GM12878 (cell line): Measurements from ENCODE around the gene TMPRSS11B. TPM values are rescaled to one million over a fixed set of nuclear protein-coding genes. Genes with fewer than 3 reads are reported as not detected.

Experiments
- ATAC-seq: fragments of 200-7000 bp; cut with Tn5 transposase; 3 replicates; pipeline ENCODE4 v1.9.1; 2020; ENCODE audit warnings: mild to moderate bottlenecking, moderate library complexity
- BruUV-seq: library from RNA; stranded (reverse); fragments of 400-500 nt; replicated peaks from 2 replicates; lab custom pipeline; 2021; lab: Mats Ljungman, UMichigan
- CTCF ChIA-PET: fragments of 300-600 bp; sonication (Branson Sonifier 250); formaldehyde crosslinking; extraction: SDS; loops from one replicate; lab custom pipeline; 2021; ENCODE audit warnings: inconsistent platforms; lab: Yijun Ruan, JAX
- POLR2A ChIA-PET: fragments of 350-600 bp; formaldehyde crosslinking; extraction: SDS; loops from one replicate; lab custom pipeline; 2021; ENCODE audit warnings: inconsistent platforms; lab: Charles Lee
- RAD21 ChIA-PET: fragments of 300-600 bp; sonication (Branson Sonifier 250); formaldehyde crosslinking; loops from one replicate; lab custom pipeline; 2023; ENCODE audit warnings: antibody characterized with exemption; ENCODE audit not compliant: unreplicated experiment; lab: Charles Lee
- SMC1A ChIA-PET: fragments of 300-600 bp; sonication (Branson Sonifier 250); formaldehyde crosslinking; loops from one replicate; lab custom pipeline; 2023; ENCODE audit not compliant: unreplicated experiment, uncharacterized antibody; lab: Charles Lee
- DNase-seq: peaks from one replicate; pipeline ENCODE4 v3.0.0-alpha.2; 2011; ENCODE audit warnings: low read depth, low spot score
- FAIRE-seq: peaks from 3 replicates; lab custom pipeline; 2011; peaks lifted over from hg19 to GRCh38; lab: Jason Lieb, UNC
- H2AFZ ChIP-seq: 2 replicates; pipeline ENCODE4 v1.6.0; 2011; ENCODE audit warnings: low read depth, low read length, control low read depth; ENCODE audit not compliant: control insufficient read depth
- H3K27ac ChIP-seq: 2 replicates; pipeline ENCODE4 v1.5.1; 2011; ENCODE audit warnings: control low read depth; ENCODE audit not compliant: control insufficient read depth, insufficient read depth
- H3K27me3 ChIP-seq, 2 experiments: replicated peaks in 1 of 2; 2 replicates each; pipeline versions ENCODE4 v1.6.0 to v1.6.1; 2011; ENCODE audit warnings: low read length in 1 of 2; ENCODE audit not compliant: control insufficient read depth in 2 of 2, insufficient read depth in 2 of 2
- H3K36me3 ChIP-seq, 2 experiments: 2 replicates each; pipeline ENCODE4 v1.5.1; 2011; ENCODE audit warnings: low read length in 1 of 2; ENCODE audit not compliant: control insufficient read depth in 2 of 2, insufficient read depth in 2 of 2
- H3K4me1 ChIP-seq: 2 replicates; pipeline ENCODE4 v1.6.1; 2011; ENCODE audit warnings: mild to moderate bottlenecking, low read length, moderate library complexity, mixed read lengths; ENCODE audit not compliant: control insufficient read depth, insufficient read depth
- H3K4me2 ChIP-seq: 2 replicates; pipeline ENCODE4 v1.6.0; 2011; ENCODE audit warnings: control low read depth; ENCODE audit not compliant: control insufficient read depth, insufficient read depth
- H3K4me3 ChIP-seq: fragments of 200-600 bp; sonication (generic); 2 replicates; pipeline ENCODE4 v1.5.1; 2016
- H3K79me2 ChIP-seq: 2 replicates; pipeline ENCODE4 v1.6.0; 2011; ENCODE audit warnings: low read length; ENCODE audit not compliant: control insufficient read depth, insufficient read depth
- H3K9ac ChIP-seq: 2 replicates; pipeline ENCODE4 v1.8.0; 2011; ENCODE audit warnings: low read length, control low read depth, mixed read lengths; ENCODE audit not compliant: control insufficient read depth, insufficient read depth
- H3K9me3 ChIP-seq: replicated peaks from 3 replicates; pipeline ENCODE4 v1.5.1; 2011; ENCODE audit warnings: mild to moderate bottlenecking, low read length; ENCODE audit not compliant: control insufficient read depth, insufficient read depth
- H4K20me1 ChIP-seq: 2 replicates; pipeline ENCODE4 v1.6.0; 2011; ENCODE audit not compliant: control insufficient read depth, insufficient read depth
- CEBPB ChIP-seq, 2 experiments: fragments of 150-350 bp in 1 of 2; IDR thresholded peaks; 2 replicates each; pipeline ENCODE4 v1.6.1; 2012 to 2014; ENCODE audit warnings: low read depth in 2 of 2, low read length in 2 of 2, borderline replicate concordance in 1 of 2, inconsistent platforms in 1 of 2
- CUX1 ChIP-seq: IDR thresholded peaks from 2 replicates; pipeline ENCODE4 v1.6.1; 2012; ENCODE audit warnings: improper control_type of control experiment, low read depth, low read length; ENCODE audit not compliant: insufficient replicate concordance
- EZH2 ChIP-seq: IDR thresholded peaks from 2 replicates; pipeline ENCODE4 v1.6.1; 2012; ENCODE audit warnings: low read depth, mild to moderate bottlenecking, control low read depth, inconsistent platforms, low read length, borderline replicate concordance; ENCODE audit not compliant: control insufficient read depth
- KDM1A ChIP-seq: fragments of 200-600 bp; sonication (generic); IDR thresholded peaks from 2 replicates; pipeline ENCODE4 v1.6.1; 2016; ENCODE audit warnings: borderline replicate concordance
- LARP7 ChIP-seq: fragments of 450-650 bp; IDR thresholded peaks from 2 replicates; pipeline ENCODE4 v1.6.1; 2017; ENCODE audit warnings: mild to moderate bottlenecking
- MYC ChIP-seq: IDR thresholded peaks from 2 replicates; pipeline ENCODE4 v1.6.1; 2011; ENCODE audit warnings: mild to moderate bottlenecking, low read length, moderate library complexity, inconsistent platforms; ENCODE audit not compliant: insufficient read depth, insufficient replicate concordance, insufficient read length, severe bottlenecking
- NFIC ChIP-seq: IDR thresholded peaks from 2 replicates; pipeline ENCODE4 v1.6.1; 2012; ENCODE audit warnings: low read depth, mild to moderate bottlenecking, inconsistent platforms, low read length, moderate library complexity
- POU2F2 ChIP-seq: IDR thresholded peaks from 3 replicates; pipeline ENCODE4 v1.6.1; 2011; ENCODE audit warnings: low read depth, mild to moderate bottlenecking, low read length, borderline replicate concordance
- SIN3A ChIP-seq: IDR thresholded peaks from 2 replicates; pipeline ENCODE4 v1.6.1; 2012; ENCODE audit warnings: low read depth, low read length, improper control_type of control experiment
- STAT3 ChIP-seq: IDR thresholded peaks from 2 replicates; pipeline ENCODE4 v1.6.1; 2011; ENCODE audit warnings: low read depth, low read length, improper control_type of control experiment
- in situ Hi-C: fragments of 300-500 bp; cut with MboI; formaldehyde crosslinking; loops from 9 replicates; pipeline ENCODE4 v1.14.3; 2018; ENCODE audit warnings: mixed read lengths
- intact Hi-C: fragments of 100-400 bp; cut with micrococcal nuclease; formaldehyde crosslinking; loops from one replicate; pipeline ENCODE4 v1.14.2; 2022; ENCODE audit not compliant: unreplicated experiment
- polyA plus RNA-seq, 11 experiments: library from polyadenylated mRNA; depleted of rRNA in 4 of 11; unstranded in 6 of 11; stranded (reverse) in 5 of 11; fragments of >200 nt; fragmentation: Nextera tagmentation in 4 of 11; fragmentation: Illumina TruSeq in 1 of 11; extraction: Ambion mirVana in 4 of 11; extraction: Trizol in 1 of 11; gene quantifications; 1 replicate in 1 of 11; 2 replicates in 10 of 11; pipeline versions ENCODE4 v1.2.1 to v1.2.3, GENCODE V29; 2011 to 2016; ENCODE audit warnings: inconsistent platforms in 2 of 11, missing spikeins in 2 of 11, low read depth in 1 of 11
- total RNA-seq, 4 experiments: library from RNA; depleted of rRNA in 3 of 4; stranded (reverse); fragments of >200 nt in 3 of 4; fragmentation: Illumina TruSeq in 1 of 4; extraction: Trizol in 1 of 4; gene quantifications; 2 replicates each; pipeline versions ENCODE4 v1.2.1 to v1.2.3, GENCODE V29; 2013 to 2021
- TF ChIP-seq, protein P1 (sequence below): fragments of 450-650 bp; IDR thresholded peaks from 2 replicates; pipeline ENCODE4 v1.6.1; 2017; ENCODE audit warnings: low read depth, mild to moderate bottlenecking, moderate library complexity

Gene TMPRSS11B
- total and polyA plus RNA-seq, 10 of the 15 experiments (the other 5 are each of a cell fraction or from before 2014, with no cell fraction given): not detected

DNA sequence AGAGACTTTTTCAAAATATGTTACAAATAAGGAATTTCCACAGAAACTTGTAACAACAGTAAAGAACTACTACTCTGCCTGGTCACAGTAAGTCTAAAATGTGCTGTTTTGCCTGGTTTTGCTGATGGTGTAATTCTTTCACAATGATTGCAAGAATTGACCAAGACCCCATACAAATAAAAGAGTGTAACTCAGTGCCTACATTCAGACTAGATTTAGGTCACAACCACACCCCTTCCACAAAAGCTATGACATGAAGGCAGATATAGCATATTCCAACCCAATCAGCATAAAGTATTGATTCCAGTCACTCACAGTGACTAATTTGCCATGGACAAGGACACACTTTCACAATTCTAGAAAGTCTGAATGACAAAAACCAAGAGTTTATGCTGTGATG is 62.1 kb downstream of the TMPRSS11B start:
- no peak overlapping the region for H3K27ac ChIP-seq
- in situ Hi-C loops: no loop called here
- intact Hi-C loops: no loop called here
- ChIA-PET CTCF (no interaction called here), SMC1A (no interaction called here), POLR2A (no interaction called here), RAD21 (no interaction called here)
- FAIRE-seq (no peak), ATAC-seq (no peak), DNase-seq (no peak)
- H2AFZ ChIP-seq: no peak overlapping the region
- H3K4me3 ChIP-seq: no peak overlapping the region
- no peaks in the 10 kb centered on the region for H3K9me3 ChIP-seq
- no peak for TF ChIP-seq CUX1
- TF ChIP-seq MYC: no peak
- TF ChIP-seq STAT3: no peak
- no peak for TF ChIP-seq NFIC
- TF ChIP-seq LARP7: no peak
- no peak for TF ChIP-seq SIN3A
- TF ChIP-seq POU2F2: no peak
- TF ChIP-seq, protein P1, sequence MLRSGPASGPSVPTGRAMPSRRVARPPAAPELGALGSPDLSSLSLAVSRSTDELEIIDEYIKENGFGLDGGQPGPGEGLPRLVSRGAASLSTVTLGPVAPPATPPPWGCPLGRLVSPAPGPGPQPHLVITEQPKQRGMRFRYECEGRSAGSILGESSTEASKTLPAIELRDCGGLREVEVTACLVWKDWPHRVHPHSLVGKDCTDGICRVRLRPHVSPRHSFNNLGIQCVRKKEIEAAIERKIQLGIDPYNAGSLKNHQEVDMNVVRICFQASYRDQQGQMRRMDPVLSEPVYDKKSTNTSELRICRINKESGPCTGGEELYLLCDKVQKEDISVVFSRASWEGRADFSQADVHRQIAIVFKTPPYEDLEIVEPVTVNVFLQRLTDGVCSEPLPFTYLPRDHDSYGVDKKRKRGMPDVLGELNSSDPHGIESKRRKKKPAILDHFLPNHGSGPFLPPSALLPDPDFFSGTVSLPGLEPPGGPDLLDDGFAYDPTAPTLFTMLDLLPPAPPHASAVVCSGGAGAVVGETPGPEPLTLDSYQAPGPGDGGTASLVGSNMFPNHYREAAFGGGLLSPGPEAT: no peak
- no peak for TF ChIP-seq CEBPB (IDR thresholded peaks at IDR 0.05; ENCODE audit: borderline replicate concordance in 1 of 2, low read depth in 2 of 2, low read length in 2 of 2)
- TF ChIP-seq KDM1A: no peak
- TF ChIP-seq EZH2: no peak
- H3K4me2 ChIP-seq: no peak overlapping the region
- no peaks in the 10 kb centered on the region for H3K79me2 ChIP-seq
- no TSS peak for BruUV-seq
- H3K36me3 ChIP-seq: no peaks in the 10 kb centered on the region
- no peak overlapping the region for H3K9ac ChIP-seq
- no peaks in the 10 kb centered on the region for H4K20me1 ChIP-seq
- H3K4me1 ChIP-seq: no peaks in the 10 kb centered on the region
- no peaks in the 10 kb centered on the region for H3K27me3 ChIP-seq
